Transverse colon (tissue), 4 donors: Measurements from ENCODE around the gene TRAFD1. TPM values are rescaled to one million over a fixed set of nuclear protein-coding genes. Genes with fewer than 3 reads are reported as not detected.

Experiments used
- DNase-seq: peaks from one replicate; pipeline ENCODE4 v3.0.0-alpha.2; 2019
- H3K27ac ChIP-seq, 4 donors: fragments of 200-600 bp; sonication (generic); 2 replicates each; pipeline ENCODE4 v1.5.1; 2016 to 2018; ENCODE audit warnings: inconsistent platforms in 4 of 4
- H3K27me3 ChIP-seq: fragments of 200-600 bp; sonication (generic); 2 replicates; pipeline ENCODE4 v1.5.1; 2017; ENCODE audit warnings: inconsistent platforms
- H3K36me3 ChIP-seq, 4 donors: fragments of 200-600 bp; sonication (generic); 2 replicates each; pipeline ENCODE4 v1.5.1; 2017 to 2019; ENCODE audit warnings: inconsistent platforms in 4 of 4
- H3K4me1 ChIP-seq, 4 donors: fragments of 200-600 bp; sonication (generic); 2 replicates each; pipeline ENCODE4 v1.5.1; 2017 to 2020; ENCODE audit warnings: inconsistent platforms in 4 of 4
- H3K4me3 ChIP-seq, 4 donors: fragments of 200-600 bp; sonication (generic); 1 replicate in 1 of 4; 2 replicates in 3 of 4; pipeline versions ENCODE4 v1.5.1 to v1.6.1; 2017 to 2019; ENCODE audit warnings: inconsistent platforms in 4 of 4
- H3K9me3 ChIP-seq, 2 donors: fragments of 200-600 bp; sonication (generic); 2 replicates each; pipeline ENCODE4 v1.5.1; 2017 to 2019; ENCODE audit warnings: inconsistent platforms in 2 of 2
- CTCF ChIP-seq, 5 experiments: fragments of 200-600 bp in 3 of 5; fragments of 450-650 bp in 2 of 5; sonication (generic) in 3 of 5; IDR thresholded peaks; 1 replicate in 2 of 5; 2 replicates in 3 of 5; pipeline ENCODE4 v1.5.1; 2016 to 2017; ENCODE audit warnings: antibody characterized with exemption in 5 of 5, inconsistent platforms in 3 of 5, mild to moderate bottlenecking in 2 of 5, moderate library complexity in 1 of 5
- EP300 ChIP-seq: sonication (generic); formaldehyde crosslinking; IDR thresholded peaks from one replicate; pipeline ENCODE4 v1.6.1; 2017; ENCODE audit warnings: antibody characterized with exemption, low read depth
- POLR2A ChIP-seq: fragments of 450-650 bp; IDR thresholded peaks from one replicate; pipeline ENCODE4 v1.6.1; 2016; ENCODE audit warnings: antibody characterized with exemption, mild to moderate bottlenecking, moderate library complexity
- POLR2AphosphoS5 ChIP-seq, 3 donors: sonication (generic); formaldehyde crosslinking; IDR thresholded peaks; one replicate each; pipeline ENCODE4 v1.6.1; 2016; ENCODE audit warnings: antibody characterized with exemption in 3 of 3
- WGBS, 2 donors: methylation state at CpG; one replicate each; pipeline ENCODE4 v1.1.5; 2018; ENCODE audit warnings: low coverage in 1 of 2; 5-methylcytosine and 5-hydroxymethylcytosine counted together
- in situ Hi-C, 4 donors: fragments of 200-750 bp; cut with MboI; loops; one replicate each; pipeline versions ENCODE4 v1.15.0 to v1.15.1; 2017; ENCODE audit warnings: low sequenced_read_pairs in 3 of 4, low pct_ligation_motif_present in 1 of 4, low pct_unique_long_range_greater_than_20kb in 1 of 4
- intact Hi-C: fragments of 100-400 bp; cut with DNase I; formaldehyde crosslinking; loops from one replicate; pipeline ENCODE4 v1.15.1; 2023; ENCODE audit warnings: low total_unique reads
- total RNA-seq, 4 donors: library from RNA; depleted of rRNA; stranded (reverse); fragments of >200 nt; gene quantifications; one replicate each; pipeline ENCODE4 v1.1.0, GENCODE V29; 2016

The TRAFD1 gene
- total RNA-seq, 4 donors from 2014 or later = 15.3 to 36.8 (median 31.1) TPM

GRCh38 chr12:112159146-112159541, 33.8 kb downstream of the TRAFD1 start:
- no peaks in the 10 kb centered on the region for H3K27me3 ChIP-seq
- in situ Hi-C loops (no loop called here), intact Hi-C loops (no loop called here)
- H3K36me3 ChIP-seq = peaks cover 0 to 57% (median 18%) of the 10 kb centered on the region in 4 donors
- no peak overlapping the region for H3K27ac ChIP-seq
- DNase-seq = no peak
- H3K9me3 ChIP-seq = no peaks in the 10 kb centered on the region
- 99% methylated on average over 6 of the region's 6 CpGs; no CpG with 5 or more reads in 1 of the 2 donors for WGBS, 2 donors
- no peaks in the 10 kb centered on the region for H3K4me1 ChIP-seq
- TF ChIP-seq POLR2AphosphoS5 (IDR thresholded peaks at IDR 0.05) (no peak), CTCF (IDR thresholded peaks at IDR 0.05) (no peak), POLR2A (no peak), EP300 (no peak)
- H3K4me3 ChIP-seq = no peak overlapping the region

GRCh38 chr12:112160611-112161010, 35.3 kb downstream of the TRAFD1 start:
- Histone ChIP-seq H3K27ac (no peak overlapping the region), H3K4me1 (no peaks in the 10 kb centered on the region), H3K27me3 (no peaks in the 10 kb centered on the region), H3K4me3 (no peak overlapping the region), H3K36me3 (peaks cover 0 to 53% (median 18%) of the 10 kb centered on the region in 4 donors), H3K9me3 (no peaks in the 10 kb centered on the region)
- intact Hi-C loops (no loop called here), in situ Hi-C loops (no loop called here)
- 93 to 100% methylated on average over 1 to 6 of the region's 6 CpGs for WGBS, 2 donors
- TF ChIP-seq POLR2AphosphoS5 (IDR thresholded peaks at IDR 0.05) (no peak), CTCF (IDR thresholded peaks at IDR 0.05) (no peak), EP300 (no peak), POLR2A (no peak)
- no peak for DNase-seq

GRCh38 chr12:112161711-112162110, 36.4 kb downstream of the TRAFD1 start:
- H3K9me3 ChIP-seq = no peaks in the 10 kb centered on the region
- H3K36me3 ChIP-seq = peaks cover 0 to 52% (median 18%) of the 10 kb centered on the region in 4 donors
- no peaks in the 10 kb centered on the region for H3K4me1 ChIP-seq
- intact Hi-C loops = no loop called here
- in situ Hi-C loops = no loop called here
- H3K27me3 ChIP-seq = no peaks in the 10 kb centered on the region
- no peak for DNase-seq
- no peak overlapping the region for H3K27ac ChIP-seq
- 76% methylated on average over 9 of the region's 9 CpGs; no CpG with 5 or more reads in 1 of the 2 donors for WGBS, 2 donors
- TF ChIP-seq POLR2A (no peak), EP300 (no peak), CTCF (IDR thresholded peaks at IDR 0.05) (no peak), POLR2AphosphoS5 (IDR thresholded peaks at IDR 0.05) (no peak)
- H3K4me3 ChIP-seq = no peak overlapping the region

GRCh38 chr12:112162241-112162790, 37.0 kb downstream of the TRAFD1 start:
- Histone ChIP-seq H3K4me3 (no peak overlapping the region), H3K36me3 (peaks cover 0 to 46% (median 18%) of the 10 kb centered on the region in 4 donors), H3K27ac (no peak overlapping the region), H3K9me3 (no peaks in the 10 kb centered on the region), H3K4me1 (no peaks in the 10 kb centered on the region), H3K27me3 (no peaks in the 10 kb centered on the region)
- DNase-seq = no peak
- TF ChIP-seq EP300 = no peak
- no peak for TF ChIP-seq POLR2AphosphoS5 (IDR thresholded peaks at IDR 0.05)
- TF ChIP-seq POLR2A = no peak
- no peak for TF ChIP-seq CTCF (IDR thresholded peaks at IDR 0.05)
- in situ Hi-C loops = no loop called here
- intact Hi-C loops = no loop called here
- 92 to 100% methylated on average over 1 to 12 of the region's 12 CpGs for WGBS, 2 donors
